A204.1 (cell line): ENCODE data around the gene AIPL1.
"Not testable (repeated sequence)": the region's sequence is repeated elsewhere in the genome, so short reads cannot be mapped to it uniquely, and the experiment has no call there.

Experiments
- FAIRE-seq: peaks from 2 replicates; lab custom pipeline; 2012; peaks lifted over from hg19 to GRCh38; lab: Jason Lieb, UNC

Gene AIPL1

GRCh38 chr17:6435051-6435450 is at the start of gene AIPL1:
Gene AIPL1, minus strand, starts transcription at chr17:6435121. Its CDS starts 17 bp downstream, at chr17:6435104.
- FAIRE-seq, result no peak

- FAIRE-seq, result no peak
Observed at GRCh38 chr17:6483507-6483906, 48.6 kb upstream of the AIPL1 start.

- FAIRE-seq, result not testable (repeated sequence)
Observed at GRCh38 chr17:6482796-6483195, 47.9 kb upstream of the AIPL1 start.

- FAIRE-seq, result no peak
Observed at GRCh38 chr17:6482105-6482455, 47.2 kb upstream of the AIPL1 start.

GRCh38 chr17:6480303-6480675 is 45.4 kb upstream of the AIPL1 start:
- no peak for FAIRE-seq

- no peak for FAIRE-seq
Observed at GRCh38 chr17:6479622-6480302, 44.8 kb upstream of the AIPL1 start.

GRCh38 chr17:6478486-6478885 is 43.6 kb upstream of the AIPL1 start:
- no peak for FAIRE-seq

GRCh38 chr17:6477831-6478383 is 43.0 kb upstream of the AIPL1 start:
- FAIRE-seq, result no peak

- no peak for FAIRE-seq
Observed at GRCh38 chr17:6476810-6477179, 41.9 kb upstream of the AIPL1 start.

GRCh38 chr17:6476076-6476809 is 41.3 kb upstream of the AIPL1 start:
- FAIRE-seq, result no peak

GRCh38 chr17:6475411-6475810 is 40.5 kb upstream of the AIPL1 start:
- no peak for FAIRE-seq

GRCh38 chr17:6474906-6475305 is 40.0 kb upstream of the AIPL1 start:
- no peak for FAIRE-seq

GRCh38 chr17:6474376-6474775 is 39.5 kb upstream of the AIPL1 start:
- FAIRE-seq, result no peak

GRCh38 chr17:6473128-6473767 is 38.3 kb upstream of the AIPL1 start:
- no peak for FAIRE-seq

GRCh38 chr17:6472517-6472916 is 37.6 kb upstream of the AIPL1 start:
- no peak for FAIRE-seq

GRCh38 chr17:6471531-6472465 is 36.9 kb upstream of the AIPL1 start:
- FAIRE-seq, result no peak

- no peak for FAIRE-seq
Observed at GRCh38 chr17:6470751-6471521, 36.0 kb upstream of the AIPL1 start.

GRCh38 chr17:6470146-6470718 is 35.3 kb upstream of the AIPL1 start:
- FAIRE-seq, result no peak

GRCh38 chr17:6468051-6468790 is 33.3 kb upstream of the AIPL1 start:
- no peak for FAIRE-seq

- no peak for FAIRE-seq
Observed at GRCh38 chr17:6467567-6467966, 32.6 kb upstream of the AIPL1 start.
